Brain pericyte (primary cell): ENCODE measurements around the gene ALOX5.

Experiments used
- DNase-seq: peaks from one replicate; pipeline ENCODE4 v3.0.0-alpha.2; 2012; ENCODE audit warnings: low read depth, low spot score

ALOX5 gene

GRCh38 chr10:45424668-45425404 is 50.8 kb downstream of the ALOX5 start:
- DNase-seq = no peak

DNA sequence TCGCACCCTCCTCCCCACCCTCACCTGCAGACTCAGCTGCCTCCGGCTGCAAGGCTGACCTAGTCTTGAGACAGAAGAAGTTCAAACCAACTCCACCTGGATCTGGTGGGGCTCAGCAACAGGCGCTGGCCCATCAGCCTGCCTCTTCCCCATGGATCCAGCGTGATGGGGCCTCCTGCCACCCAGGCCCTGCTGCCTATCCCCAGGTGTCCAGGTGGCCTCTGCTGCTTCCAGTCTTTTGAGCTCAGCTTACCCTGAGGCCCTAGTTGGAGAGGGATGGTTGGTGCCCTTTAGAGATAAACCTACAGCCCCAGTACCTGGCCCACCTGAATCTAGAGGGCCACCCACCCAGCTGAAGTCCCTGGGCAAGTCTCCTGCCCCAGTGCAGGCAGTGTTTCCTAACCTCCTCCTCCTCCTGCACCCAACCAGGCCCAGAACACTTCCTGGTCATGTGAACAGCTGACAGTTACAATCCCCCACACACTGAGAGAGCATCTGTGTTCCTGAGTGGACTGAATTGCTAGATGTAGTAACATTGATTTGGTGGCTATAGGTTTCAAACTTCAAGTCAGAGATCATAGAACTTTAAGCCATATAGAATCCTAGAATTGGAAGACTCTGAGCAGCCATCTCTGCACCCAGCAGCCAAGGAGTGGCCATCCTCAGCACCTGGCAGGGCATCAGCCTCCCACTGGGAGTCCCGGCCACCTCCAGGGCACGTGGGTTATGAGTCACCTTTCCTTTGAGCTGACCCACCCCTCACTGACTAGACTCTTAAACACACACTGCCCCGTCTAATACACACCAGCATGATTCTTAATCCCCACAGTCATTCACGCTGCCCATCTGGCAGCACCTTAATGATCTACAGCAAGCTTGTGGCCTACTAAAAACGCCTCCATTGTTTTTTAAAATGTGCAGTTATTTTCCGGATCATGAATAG is 51.9 kb downstream of the ALOX5 start:
- DNase-seq = no peak

GRCh38 chr10:45427262-45427969 is 53.4 kb downstream of the ALOX5 start:
- no peak for DNase-seq

DNA sequence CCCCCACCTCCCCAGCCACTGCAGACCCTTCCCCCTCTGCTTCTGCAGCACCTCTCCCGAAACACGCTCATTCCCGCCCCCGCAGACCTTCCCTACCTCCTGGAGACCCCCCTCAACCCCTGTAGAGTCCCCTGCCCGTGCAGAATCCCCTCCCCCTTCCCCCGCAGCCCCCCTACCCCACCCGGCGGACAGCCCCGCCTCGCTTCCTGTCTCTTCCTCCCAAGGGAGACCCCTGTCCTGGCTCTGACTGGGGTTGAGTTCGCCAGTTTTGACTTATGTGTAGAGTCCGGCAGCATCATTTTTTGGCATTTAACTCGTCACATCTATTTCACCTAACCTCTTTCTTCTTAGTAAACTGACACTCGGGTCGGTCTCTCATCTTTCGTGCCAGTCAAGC is 54.0 kb downstream of the ALOX5 start:
- no peak for DNase-seq

- no peak for DNase-seq
These were observed 54.8 kb downstream of the ALOX5 start for GRCh38 chr10:45428611-45429510.

DNA sequence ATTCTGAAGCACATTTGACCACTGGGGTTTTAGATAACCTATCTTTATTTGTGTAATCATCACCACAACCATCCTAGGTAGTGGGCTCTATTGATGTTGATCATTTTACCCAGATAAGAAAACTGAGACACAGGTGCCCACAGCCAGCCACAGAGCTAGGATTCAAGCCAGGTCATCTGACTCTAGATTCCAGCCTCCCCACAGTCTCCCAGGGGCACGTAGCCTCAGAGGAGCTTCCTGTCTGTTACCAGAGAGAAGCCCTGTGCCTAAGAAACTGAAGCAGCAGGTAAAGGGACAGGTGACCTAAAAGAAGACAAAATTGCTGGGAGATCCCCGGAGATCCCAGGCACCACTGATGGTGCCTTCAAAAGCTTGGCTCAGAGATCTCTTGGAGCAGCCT is 55.8 kb downstream of the ALOX5 start:
- DNase-seq = no peak

GRCh38 chr10:45432113-45432512 is 58.1 kb downstream of the ALOX5 start:
- DNase-seq = no peak

DNA sequence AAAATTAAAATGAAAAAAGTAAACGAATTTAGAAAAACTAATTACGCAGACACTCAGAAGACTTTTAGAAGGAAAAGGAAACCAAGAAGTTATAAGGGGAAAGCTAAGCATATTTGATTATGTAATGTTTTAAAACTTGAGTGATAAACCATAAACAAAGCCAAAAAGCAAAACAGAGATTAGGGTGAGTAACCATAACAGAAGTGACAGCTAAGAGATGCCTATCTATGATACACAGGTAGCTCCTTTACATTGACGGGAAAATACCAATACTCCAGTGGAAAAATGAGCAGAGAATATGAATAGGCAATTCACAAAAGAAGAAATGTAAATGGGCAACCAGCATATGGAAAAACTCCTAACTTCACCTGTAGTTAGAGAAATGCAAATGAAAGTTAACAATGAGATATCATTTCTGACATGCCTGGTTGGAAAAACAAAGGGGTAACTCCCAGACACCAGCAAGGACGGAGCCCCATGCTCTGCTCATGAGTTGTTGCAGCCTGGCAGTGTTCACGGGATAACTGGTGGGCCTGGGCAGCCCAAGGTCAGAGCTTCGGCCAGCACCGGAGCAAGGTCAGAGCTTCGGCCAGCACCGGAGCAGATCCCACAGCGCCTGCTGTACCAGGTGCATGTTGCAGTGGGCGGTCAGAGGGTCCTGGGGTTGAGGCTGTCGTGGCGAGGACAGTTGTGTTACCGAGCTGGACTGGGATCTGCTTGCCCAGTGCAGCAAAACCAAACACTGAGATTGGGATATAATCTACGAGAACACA is 58.9 kb downstream of the ALOX5 start:
- DNase-seq = no peak

- DNase-seq = no peak
These were observed 59.9 kb downstream of the ALOX5 start for GRCh38 chr10:45433716-45434469.

DNA sequence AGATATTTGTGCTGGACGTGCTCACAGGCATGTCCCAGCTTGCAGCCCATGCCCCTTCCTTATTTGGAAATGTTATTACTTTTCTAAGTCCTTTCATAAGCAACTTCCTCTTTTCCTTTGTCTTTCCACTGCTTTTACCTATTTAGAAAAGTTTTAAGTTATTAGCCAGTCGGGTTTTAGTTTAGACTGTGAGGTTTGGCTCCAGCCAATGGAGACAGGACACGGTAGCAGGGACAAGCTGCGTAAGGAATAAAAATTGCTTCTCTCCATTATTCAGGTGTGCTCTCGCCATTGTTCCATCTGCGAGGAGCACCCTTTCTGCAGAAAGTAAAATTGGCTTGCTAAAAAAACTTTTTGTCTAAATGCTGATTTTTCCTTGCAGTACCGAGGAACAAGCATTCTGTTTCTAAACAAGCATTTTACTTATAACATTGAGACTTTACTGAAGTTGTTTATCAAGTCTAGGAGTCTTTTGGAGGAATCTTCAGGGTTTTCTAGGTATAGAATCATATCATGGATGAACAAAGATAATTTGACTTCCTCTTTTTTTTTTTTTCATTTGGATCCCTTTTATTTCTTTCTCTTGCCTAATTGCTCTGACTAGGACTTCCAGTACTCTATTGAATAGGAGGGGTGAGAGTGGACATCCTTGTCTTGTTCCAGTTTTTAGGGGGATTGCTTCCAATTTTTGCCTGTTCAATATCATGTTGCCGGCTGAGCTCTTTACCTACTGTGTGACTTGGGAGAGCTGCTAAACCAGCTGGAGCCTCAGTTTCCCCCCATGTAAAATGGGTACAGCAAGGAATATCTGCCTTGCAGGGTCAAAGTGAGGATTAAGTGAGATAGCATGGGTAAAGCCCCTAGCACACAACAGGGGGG is 63.8 kb downstream of the ALOX5 start:
- DNase-seq = no peak

DNA sequence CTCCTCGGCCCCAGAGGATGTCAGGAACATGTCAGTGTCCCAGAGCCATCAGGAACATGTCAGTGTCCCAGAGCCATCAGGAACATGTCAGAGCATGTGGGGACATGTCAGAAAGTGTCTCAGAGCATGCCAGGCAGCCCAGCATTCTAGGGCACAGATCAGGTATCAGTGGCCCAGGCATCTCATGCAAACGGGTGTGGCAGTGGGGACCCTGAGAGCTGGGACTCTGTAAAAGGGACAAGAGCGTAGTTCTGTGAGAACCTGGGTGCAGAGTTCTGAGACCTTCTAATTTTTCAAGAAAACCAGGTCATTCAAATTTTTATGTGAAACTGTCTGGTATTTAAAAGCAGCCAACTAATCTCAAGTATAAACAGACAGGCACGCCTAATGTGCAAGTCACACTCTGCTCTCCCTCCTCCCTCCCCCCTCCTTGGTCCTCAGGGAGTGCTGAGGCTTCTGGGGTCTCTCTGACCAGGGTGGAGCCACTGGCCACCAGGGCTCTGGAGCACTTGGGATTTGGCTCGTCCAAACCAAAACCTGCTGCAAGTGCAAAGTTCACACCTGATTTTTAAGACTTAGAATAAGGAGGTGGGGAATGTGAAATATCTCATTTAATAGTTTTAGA is 64.6 kb downstream of the ALOX5 start:
- no peak for DNase-seq

DNA sequence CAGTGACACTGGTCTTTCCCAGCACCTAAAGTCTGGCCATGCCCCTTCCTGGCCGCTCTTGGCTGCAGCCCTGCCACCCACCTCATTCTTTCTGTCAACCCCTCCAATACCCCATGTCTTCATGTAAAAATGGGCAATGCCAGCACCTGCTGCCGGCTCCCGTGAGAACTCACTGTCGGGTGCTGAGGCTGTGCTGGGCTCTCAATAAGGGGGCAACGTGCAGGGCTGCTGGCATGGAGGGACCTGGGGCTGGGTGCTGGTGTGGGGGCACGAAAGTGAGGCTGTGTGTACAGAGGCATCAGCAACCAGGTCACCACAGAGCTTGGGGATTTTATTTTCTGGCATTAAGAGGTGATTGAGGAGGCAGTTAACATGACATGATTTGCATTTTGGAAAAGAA is 65.3 kb downstream of the ALOX5 start:
- no peak for DNase-seq

- no peak for DNase-seq
These were observed 65.9 kb downstream of the ALOX5 start for GRCh38 chr10:45439873-45440272.

- DNase-seq = no peak
These were observed 66.6 kb downstream of the ALOX5 start for GRCh38 chr10:45440511-45441062.

DNA sequence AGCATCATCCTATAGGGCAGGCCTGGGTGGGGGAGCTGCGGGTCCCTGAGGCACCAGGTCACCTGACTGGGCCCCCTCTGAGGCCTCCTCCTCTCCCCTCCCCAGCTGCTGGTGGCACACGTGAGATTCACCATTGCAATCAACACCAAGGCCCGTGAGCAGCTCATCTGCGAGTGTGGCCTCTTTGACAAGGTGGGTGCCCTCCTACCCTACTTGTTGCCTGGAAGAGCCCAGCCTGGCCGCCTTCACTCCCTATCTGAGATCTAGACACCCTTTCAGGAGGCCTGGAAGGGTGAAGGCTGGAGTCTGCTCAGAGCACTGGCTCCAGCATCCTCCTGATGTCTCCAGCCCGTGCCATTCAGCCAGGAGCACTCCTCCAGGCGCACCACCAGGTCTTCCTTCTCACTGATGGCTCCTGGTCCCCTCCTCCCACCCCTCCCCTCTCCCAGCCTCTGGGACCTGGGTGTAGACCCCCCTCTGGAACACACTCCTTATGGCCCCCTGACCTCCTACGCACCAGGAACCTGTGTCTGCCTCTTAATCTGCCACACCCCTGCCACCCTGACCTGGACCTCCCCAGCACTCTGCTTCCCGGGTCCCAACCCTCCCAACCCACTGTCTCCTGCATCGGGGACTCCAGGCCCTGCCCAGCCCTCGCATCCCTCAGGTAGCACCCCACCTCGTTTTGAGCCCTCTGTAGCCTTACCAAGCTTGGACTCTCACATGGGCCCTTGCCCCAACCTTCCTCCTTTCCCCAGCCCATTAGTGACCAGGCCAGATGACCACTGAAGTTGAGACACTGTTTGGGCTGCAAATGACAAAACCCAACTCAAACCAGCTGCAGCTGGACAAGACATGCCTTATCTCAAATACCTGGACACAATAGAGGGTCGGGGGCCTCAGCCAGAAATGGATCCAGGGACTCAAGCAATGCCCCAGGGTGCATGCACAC is 67.5 kb downstream of the ALOX5 start:
- DNase-seq = no peak

DNA sequence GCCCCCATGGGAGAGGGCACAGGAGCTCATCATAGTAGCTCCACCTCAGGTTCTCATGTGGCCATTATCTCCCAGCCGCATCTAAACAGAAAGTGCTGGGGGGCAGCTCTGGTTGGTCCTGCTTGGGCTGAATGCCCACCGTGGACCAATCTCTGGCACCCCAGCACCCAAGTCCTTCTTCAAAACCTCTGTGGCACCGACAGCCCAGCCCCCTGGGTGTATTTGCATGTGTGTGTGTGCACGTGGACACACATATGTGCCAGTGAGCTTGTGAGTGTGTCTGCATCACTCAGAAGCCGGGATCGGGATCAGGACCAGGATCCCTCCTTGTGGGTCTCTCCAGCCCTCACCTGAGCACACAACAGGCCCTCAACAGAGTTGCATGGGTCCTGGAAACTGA is 68.2 kb downstream of the ALOX5 start:
- DNase-seq = no peak

DNA sequence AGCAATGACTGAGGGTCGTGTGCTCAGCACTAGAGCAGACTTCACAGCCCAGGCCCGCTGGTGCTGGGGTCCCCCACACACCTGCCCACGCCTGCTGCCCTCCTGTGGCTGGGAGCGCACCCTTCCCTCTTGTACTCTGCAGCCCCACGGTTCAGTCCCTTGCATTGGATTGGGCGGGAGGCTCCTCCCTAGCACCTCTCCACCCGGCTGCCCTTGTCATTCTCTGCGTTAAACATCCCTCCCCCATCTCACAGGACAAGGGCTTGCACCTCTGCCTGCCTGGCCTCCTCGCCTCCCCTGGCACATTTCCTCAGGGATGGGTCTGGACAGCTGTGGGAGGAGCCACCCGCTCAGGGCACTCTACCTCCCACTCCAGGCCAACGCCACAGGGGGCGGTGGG is 68.6 kb downstream of the ALOX5 start:
- DNase-seq = no peak
